ENCODE data around the gene AP3S1. TPM values are rescaled to one million over a fixed set of nuclear protein-coding genes. Genes with fewer than 3 reads are reported as not detected.

The AP3S1 gene
- total RNA-seq, 1 donor from 2014 or later = 56.0 TPM

- Mint-ChIP-seq H3K4me1 (no peaks in the 10 kb centered on the region), H3K9me3 (peaks cover 7% of the 10 kb centered on the region), H3K27me3 (ENCODE audit: low read depth) (peaks cover 2% of the 10 kb centered on the region), H3K36me3 (no peaks in the 10 kb centered on the region), H3K27ac (no peak overlapping the region), H3K4me3 (no peak overlapping the region)
- DNase-seq (ENCODE audit: low spot score in 2 of 2, unreplicated experiment in 2 of 2) = no peak
- no peak for TF ChIP-seq CTCF (IDR thresholded peaks at IDR 0.05; ENCODE audit: unreplicated experiment)
Observed at GRCh38 chr5:115946655-115947054, 104.9 kb downstream of the AP3S1 start.

GRCh38 chr5:115947260-115947659 lies 105.5 kb downstream of the AP3S1 start:
- Mint-ChIP-seq H3K27me3 (ENCODE audit: low read depth) (peaks cover 3% of the 10 kb centered on the region), H3K4me1 (peaks cover under 1% of the 10 kb centered on the region), H3K9me3 (peaks cover 5% of the 10 kb centered on the region), H3K27ac (no peak overlapping the region), H3K36me3 (no peaks in the 10 kb centered on the region), H3K4me3 (no peak overlapping the region)
- TF ChIP-seq CTCF (IDR thresholded peaks at IDR 0.05; ENCODE audit: unreplicated experiment) = no peak
- no peak for DNase-seq (ENCODE audit: low spot score in 2 of 2, unreplicated experiment in 2 of 2)

- Mint-ChIP-seq H3K4me1 (peaks cover 2% of the 10 kb centered on the region), H3K27me3 (ENCODE audit: low read depth) (peaks cover 3% of the 10 kb centered on the region)
- DNase-seq (ENCODE audit: low spot score in 2 of 2, unreplicated experiment in 2 of 2) = no peak
Observed at GRCh38 chr5:115948091-115948534, 106.4 kb downstream of the AP3S1 start.

GRCh38 chr5:115949096-115949495 lies 107.4 kb downstream of the AP3S1 start:
- Mint-ChIP-seq H3K9me3 (no peaks in the 10 kb centered on the region), H3K27me3 (ENCODE audit: low read depth) (peaks cover 3% of the 10 kb centered on the region), H3K4me3 (no peak overlapping the region), H3K27ac (no peak overlapping the region), H3K4me1 (peaks cover 2% of the 10 kb centered on the region), H3K36me3 (no peaks in the 10 kb centered on the region)
- TF ChIP-seq CTCF (IDR thresholded peaks at IDR 0.05; ENCODE audit: unreplicated experiment) = no peak
- DNase-seq (ENCODE audit: low spot score in 2 of 2, unreplicated experiment in 2 of 2) = no peak

More at GRCh38 chr5:115948091-115948534, 106.4 kb downstream of the AP3S1 start:
- TF ChIP-seq CTCF (IDR thresholded peaks at IDR 0.05; ENCODE audit: unreplicated experiment) = no peak
- Mint-ChIP-seq H3K27ac (no peak overlapping the region), H3K9me3 (no peaks in the 10 kb centered on the region), H3K4me3 (no peak overlapping the region), H3K36me3 (no peaks in the 10 kb centered on the region)

- Mint-ChIP-seq H3K4me3 (no peak overlapping the region), H3K27ac (no peak overlapping the region), H3K36me3 (no peaks in the 10 kb centered on the region), H3K9me3 (no peaks in the 10 kb centered on the region), H3K27me3 (ENCODE audit: low read depth) (peaks cover 3% of the 10 kb centered on the region), H3K4me1 (peaks cover 2% of the 10 kb centered on the region)
- no peak for TF ChIP-seq CTCF (IDR thresholded peaks at IDR 0.05; ENCODE audit: unreplicated experiment)
- DNase-seq (ENCODE audit: low spot score in 2 of 2, unreplicated experiment in 2 of 2) = no peak
Observed at GRCh38 chr5:115952588-115952987, 110.9 kb downstream of the AP3S1 start.

- Mint-ChIP-seq H3K4me3 (no peak overlapping the region), H3K4me1 (peaks cover 2% of the 10 kb centered on the region), H3K27me3 (ENCODE audit: low read depth) (peaks cover 5% of the 10 kb centered on the region), H3K36me3 (no peaks in the 10 kb centered on the region), H3K9me3 (peaks cover 7% of the 10 kb centered on the region), H3K27ac (no peak overlapping the region)
- no peak for TF ChIP-seq CTCF (IDR thresholded peaks at IDR 0.05; ENCODE audit: unreplicated experiment)
- DNase-seq (ENCODE audit: low spot score in 2 of 2, unreplicated experiment in 2 of 2) = no peak
Observed at GRCh38 chr5:115954144-115954543, 112.4 kb downstream of the AP3S1 start.
